ENCODE measurements around the gene ADGRB3.
"Not testable (repeated sequence)": the region's sequence is repeated elsewhere in the genome, so short reads cannot be mapped to it uniquely, and the experiment has no call there.

Gene ADGRB3

DNA sequence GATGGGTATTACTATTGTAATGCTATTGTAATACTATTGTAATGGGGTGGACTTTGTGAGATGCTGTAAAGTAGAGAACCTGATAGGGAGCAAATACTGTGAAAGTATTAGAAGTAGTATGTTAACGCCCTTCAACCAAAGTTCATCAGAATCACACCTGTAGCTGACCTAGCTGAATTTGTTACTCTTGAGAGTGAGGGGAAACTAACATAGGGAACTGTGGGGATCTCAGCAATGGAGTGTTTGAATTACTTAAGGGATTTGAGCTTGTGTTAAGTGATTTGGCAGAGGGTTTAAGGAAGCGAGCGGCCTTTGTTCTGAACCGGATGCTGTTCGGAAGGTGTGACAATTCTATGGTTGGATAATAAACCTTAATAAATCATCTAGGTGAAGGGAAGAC is 312.6 kb downstream of the ADGRB3 start:
- DNase-seq (ENCODE audit: low read depth), result no peak

DNA sequence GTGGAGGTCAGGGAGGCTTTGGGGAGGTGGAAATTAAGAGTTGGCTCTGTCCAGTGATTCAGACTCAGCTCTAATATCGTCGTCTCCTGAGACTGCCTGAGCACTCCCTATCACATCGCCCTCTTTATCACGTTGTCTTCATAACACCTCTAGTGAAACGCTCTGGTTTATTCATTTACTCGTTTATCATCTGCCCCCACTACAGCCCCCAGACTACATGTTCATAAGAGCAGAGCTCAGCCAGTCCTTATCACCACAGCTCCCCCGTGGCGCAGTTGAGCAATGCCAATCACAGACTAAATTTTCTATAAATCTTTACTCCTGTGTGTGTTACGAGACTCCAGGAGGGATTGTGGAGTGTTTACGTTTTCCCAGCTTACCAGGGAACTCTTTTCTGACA is 316.2 kb downstream of the ADGRB3 start:
- no peak for DNase-seq (ENCODE audit: low read depth)

DNA sequence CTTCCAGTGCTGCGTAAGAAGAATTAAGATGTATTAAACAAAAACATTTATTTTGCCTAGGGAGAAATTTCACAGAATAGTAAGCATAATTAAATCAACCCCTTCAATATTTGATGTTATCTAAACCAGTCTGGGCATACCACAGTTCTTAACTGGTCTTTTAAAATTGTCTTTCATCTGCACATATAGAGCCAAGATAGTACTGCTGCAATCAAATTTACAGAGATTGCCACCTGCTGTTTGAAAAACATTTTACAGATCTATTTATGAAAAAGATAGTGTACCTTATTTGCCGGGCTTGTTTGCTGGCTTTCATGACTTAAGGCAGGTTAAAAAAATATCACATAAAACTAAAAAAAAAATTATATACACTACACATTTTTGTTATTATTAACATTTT is 323.2 kb downstream of the ADGRB3 start:
- DNase-seq (ENCODE audit: low read depth), result no peak

DNA sequence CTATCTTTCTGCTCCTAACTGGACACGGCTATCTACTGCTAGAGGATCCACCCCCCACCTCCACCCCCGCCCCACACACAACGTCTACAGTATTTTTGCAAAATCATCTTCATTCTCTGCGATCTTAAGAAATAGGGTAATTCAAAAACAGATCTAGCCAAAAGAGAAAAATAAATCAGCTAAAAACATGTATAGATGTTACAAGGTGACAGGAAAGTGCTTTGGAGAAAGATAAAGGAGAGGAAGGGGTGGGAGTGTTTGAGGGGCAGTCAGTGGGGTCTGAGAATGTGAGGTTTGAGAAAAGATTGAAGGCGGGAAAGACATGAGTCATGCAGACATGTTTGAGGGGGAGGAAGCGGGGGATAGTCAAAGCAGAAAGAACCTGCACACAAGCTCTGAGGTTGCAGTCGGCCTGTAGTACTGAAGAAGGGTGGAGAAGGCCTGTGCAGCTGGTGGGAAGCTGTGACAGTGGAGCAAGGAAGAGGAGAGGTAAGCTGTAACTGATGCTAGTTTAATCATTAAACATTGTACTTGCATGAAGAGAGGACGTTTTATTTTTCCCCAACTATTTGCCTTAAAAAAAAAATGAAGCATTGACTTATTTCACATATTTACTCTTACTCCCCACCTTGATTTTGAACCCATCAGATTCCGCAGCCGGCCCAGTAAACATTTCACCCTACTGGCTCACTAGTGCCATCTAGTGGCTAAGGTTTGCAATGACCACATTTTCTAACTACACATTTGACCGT is 332.6 kb downstream of the ADGRB3 start:
- DNase-seq (ENCODE audit: low read depth), result peak; percentile 21

DNA sequence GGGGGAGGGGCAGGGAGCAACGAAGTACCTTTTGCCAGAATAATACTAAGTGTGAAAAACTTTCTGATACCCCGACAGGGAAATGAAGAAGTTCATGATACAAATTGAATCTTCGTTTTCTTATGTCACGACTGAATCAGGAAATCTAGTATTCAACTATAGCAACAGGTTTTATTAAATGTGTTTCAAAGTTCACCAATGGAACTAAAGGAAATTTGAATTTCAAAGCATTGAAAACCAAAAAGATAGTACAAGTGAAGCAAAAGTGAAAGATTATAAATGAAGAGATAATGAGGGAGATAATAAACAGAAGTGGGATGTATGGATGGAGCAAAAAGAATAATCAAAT is 333.2 kb downstream of the ADGRB3 start:
- no peak for DNase-seq (ENCODE audit: low read depth)

DNA sequence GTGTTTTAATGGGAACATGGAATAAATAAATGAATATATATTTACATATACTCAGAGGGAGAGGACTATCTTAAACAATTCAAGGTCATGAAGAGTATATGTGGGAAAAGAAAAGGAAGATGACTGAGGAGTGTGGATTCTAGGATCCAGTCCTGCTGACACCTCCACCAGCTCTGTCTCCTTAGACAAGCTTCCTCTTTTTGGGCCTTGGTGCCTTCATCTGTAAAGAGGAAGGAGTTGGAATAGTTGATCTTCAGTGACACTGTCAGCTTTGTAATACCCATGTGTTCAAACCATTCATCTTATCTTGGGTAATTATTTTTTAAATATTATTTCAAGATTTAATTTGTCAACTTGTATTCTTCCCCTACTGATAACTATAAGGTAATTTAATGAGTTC is 338.0 kb downstream of the ADGRB3 start:
- no peak for DNase-seq (ENCODE audit: low read depth)

- DNase-seq (ENCODE audit: low read depth), result no peak
Measured at GRCh38 chr6:68975064-68975463, 340.0 kb downstream of the ADGRB3 start.

- no peak for DNase-seq (ENCODE audit: low read depth)
Measured at GRCh38 chr6:68975816-68976215, 340.7 kb downstream of the ADGRB3 start.

- DNase-seq (ENCODE audit: low read depth), result no peak
Measured at GRCh38 chr6:68976260-68976659, 341.2 kb downstream of the ADGRB3 start.

- no peak for DNase-seq (ENCODE audit: low read depth)
Measured at GRCh38 chr6:68978411-68978810, 343.3 kb downstream of the ADGRB3 start.

DNA sequence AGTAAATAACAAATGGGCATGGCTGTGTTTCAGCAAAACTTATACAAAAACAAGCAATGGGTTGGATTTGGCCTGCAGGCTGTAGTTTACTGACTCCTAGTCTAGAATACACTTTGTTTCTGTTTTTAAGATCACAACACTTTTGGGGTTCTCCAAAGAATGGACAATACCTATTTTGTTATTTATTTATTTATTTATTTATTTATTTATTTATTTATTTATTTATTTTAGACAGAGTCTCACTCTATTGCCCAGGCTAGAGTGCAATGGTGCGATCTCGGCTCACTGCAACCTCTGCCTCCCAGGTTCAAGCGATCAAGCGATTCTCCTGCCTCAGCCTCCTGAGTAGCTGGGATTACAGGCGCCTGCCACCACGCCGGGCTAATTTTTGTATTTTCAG is 346.6 kb downstream of the ADGRB3 start:
- not testable (repeated sequence) for DNase-seq (ENCODE audit: low read depth)

GRCh38 chr6:68988698-68989097 is 353.6 kb downstream of the ADGRB3 start:
- DNase-seq (ENCODE audit: low read depth), result no peak

- DNase-seq (ENCODE audit: low read depth), result no peak
Measured at GRCh38 chr6:68990317-68990716, 355.2 kb downstream of the ADGRB3 start.

- DNase-seq (ENCODE audit: low read depth), result no peak
Measured at GRCh38 chr6:68993911-68994310, 358.8 kb downstream of the ADGRB3 start.

DNA sequence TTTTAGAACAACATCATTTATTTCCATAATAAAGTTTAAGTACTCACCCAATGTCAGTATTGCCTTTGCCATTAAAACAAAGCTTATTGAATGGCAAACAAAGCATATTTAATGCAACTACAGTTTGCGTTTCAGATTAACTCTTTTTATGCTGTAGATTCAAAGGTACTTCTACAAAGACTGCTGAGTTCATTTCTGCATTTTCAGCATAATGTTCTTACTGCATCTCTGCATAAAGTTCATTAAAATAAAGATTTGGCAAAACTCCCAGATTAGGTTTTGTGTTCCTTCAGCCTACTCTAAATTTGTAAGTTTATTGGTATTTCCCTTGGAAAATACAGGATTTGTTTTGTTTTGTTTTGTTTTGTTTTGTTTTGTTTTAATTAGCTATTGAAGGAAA is 359.4 kb downstream of the ADGRB3 start:
- DNase-seq (ENCODE audit: low read depth), result no peak

DNA sequence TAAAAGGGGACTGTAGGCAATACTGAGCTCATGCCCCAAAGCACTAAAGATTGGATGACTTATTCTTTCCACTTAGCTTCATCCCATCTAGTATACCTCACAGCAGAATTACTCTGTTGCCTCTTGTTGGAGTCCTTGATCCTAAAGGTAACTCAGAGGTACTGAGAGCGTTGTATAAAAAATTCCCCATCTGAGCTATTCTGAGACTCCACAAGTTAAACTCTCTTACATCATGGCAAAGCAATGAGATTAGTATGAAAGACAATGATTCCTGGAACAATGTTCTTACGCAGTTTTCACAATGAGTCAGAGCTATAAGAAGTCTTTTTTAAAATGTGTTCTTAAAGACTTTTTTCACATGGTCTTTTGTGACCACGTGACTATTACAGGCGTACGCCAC is 370.1 kb downstream of the ADGRB3 start:
- DNase-seq (ENCODE audit: low read depth), result no peak

DNA sequence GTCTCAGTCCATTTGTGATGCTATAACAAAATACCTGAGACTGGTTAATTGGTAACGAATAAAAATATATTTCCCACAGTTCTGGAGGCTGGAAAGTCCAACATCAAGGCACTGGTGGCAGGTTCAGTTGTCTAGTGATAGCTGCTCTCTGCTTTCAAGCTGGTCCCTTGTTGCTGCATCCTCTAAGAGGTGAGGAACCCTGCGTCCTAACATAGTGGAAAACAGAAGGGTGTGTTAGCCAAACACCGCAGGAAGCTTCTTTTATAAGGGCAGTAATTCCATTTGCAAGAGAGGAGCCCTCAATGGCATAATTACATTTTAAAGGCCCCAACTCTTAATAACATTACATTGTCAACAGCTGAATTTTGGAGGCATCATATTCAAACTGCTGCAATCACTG is 372.7 kb downstream of the ADGRB3 start:
- DNase-seq (ENCODE audit: low read depth), result no peak

- no peak for DNase-seq (ENCODE audit: low read depth)
Measured at GRCh38 chr6:69012211-69012610, 377.1 kb downstream of the ADGRB3 start.

DNA sequence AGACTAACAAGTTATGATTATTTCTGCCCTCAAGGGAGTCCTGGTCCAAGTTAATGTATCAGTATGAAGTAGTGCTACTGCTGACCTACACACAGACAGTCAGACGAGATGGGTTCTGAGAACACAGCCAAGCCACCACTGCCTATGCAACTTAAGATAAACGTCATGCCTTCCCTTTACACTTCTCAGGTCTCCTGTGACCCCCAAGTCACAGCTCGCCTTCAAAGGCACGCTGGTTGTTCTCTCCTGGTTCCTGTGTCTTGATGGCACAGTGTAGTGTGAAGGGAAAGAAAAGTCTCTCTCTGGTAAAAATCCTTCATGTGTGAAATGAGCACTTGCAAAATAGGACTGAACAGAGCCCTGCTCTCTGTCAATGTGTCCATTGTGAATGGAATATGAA is 377.8 kb downstream of the ADGRB3 start:
- no peak for DNase-seq (ENCODE audit: low read depth)

GRCh38 chr6:69018906-69019305 is 383.8 kb downstream of the ADGRB3 start:
- no peak for DNase-seq (ENCODE audit: low read depth)

GRCh38 chr6:69019832-69020231 is 384.8 kb downstream of the ADGRB3 start:
- no peak for DNase-seq (ENCODE audit: low read depth)

GRCh38 chr6:69022993-69023392 is 387.9 kb downstream of the ADGRB3 start:
- DNase-seq (ENCODE audit: low read depth), result no peak

DNA sequence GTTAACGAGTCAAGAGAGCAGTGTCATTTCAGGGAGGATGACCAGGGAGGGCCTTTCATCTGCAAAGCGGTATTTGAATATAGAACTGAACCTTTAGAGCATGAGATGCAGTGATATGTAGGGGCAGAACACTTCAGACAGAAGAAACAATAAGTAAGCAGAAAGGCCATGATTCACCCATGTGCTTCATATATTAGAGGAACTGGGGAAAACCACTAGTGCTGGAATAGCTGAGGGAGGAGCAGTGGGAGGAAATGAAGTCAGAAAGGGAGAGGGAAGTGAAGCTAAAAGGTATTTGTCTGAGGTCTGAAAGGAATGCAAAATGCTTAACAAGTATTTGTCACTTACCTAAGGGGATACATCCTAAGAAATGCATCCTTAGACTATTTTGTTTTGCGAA is 391.2 kb downstream of the ADGRB3 start:
- no peak for DNase-seq (ENCODE audit: low read depth)

GRCh38 chr6:69026715-69027114 is 391.6 kb downstream of the ADGRB3 start:
- no peak for DNase-seq (ENCODE audit: low read depth)

GRCh38 chr6:69027861-69028260 is 392.8 kb downstream of the ADGRB3 start:
- no peak for DNase-seq (ENCODE audit: low read depth)

Measured in stimulated activated CD8-positive, alpha-beta memory T cell treated with anti-CD3 and anti-CD28 coated beads, Interleukin-7, amount 100 ng/mL, for 24 hours (primary cell).